ENCODE data around the gene GDF7. TPM values are rescaled to one million over a fixed set of nuclear protein-coding genes. Genes with fewer than 3 reads are reported as not detected.

Gene GDF7
- total RNA-seq, 1 donor from 2014 or later, result 3.2 TPM

Other genes starting within 250 kb of the GDF7 start
- gene RHOB, start 220.1 kb upstream of the GDF7 start, total RNA-seq, result 466 and 1,033 TPM in 2 replicates
- 22.9 and 33.9 TPM in 2 replicates for gene HS1BP3, start 16.0 kb upstream of the GDF7 start, total RNA-seq
- 26.4 and 28.2 TPM in 2 replicates for gene LDAH, start 156.0 kb downstream of the GDF7 start, total RNA-seq